ENCODE measurements around the gene PHIP. TPM values are rescaled to one million over a fixed set of nuclear protein-coding genes. Genes with fewer than 3 reads are reported as not detected.

The PHIP gene
- total RNA-seq, 1 donor from 2014 or later, result 29.6 TPM

DNA sequence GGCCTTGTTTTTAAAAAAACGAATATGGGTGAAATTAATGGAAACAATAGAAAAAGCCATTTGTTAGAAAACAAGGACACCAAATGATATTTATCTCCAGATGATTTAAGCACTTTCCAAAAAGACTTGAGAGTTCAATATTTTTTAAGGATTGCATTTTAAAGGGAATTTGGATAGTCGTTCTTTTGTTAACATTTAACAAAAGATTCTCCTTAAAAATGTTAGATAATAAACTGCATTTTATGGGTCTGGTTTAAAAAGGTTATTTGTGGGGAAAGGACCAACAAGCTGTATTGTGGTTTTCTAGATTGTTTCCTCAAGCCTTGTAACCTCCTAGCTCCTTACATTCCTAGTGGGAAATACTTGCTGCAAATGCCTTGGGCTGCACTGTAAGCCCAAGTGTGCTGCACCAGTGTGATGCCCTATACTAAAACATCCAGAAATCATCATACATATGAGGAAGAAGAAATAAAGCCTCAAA, 1.5 kb upstream of the PHIP start:
- H2AFZ ChIP-seq (ENCODE audit: low read depth, low read length), result peak overlapping the region; percentile 98
- Mint-ChIP-seq H3K36me3 (ENCODE audit: low read depth, unreplicated experiment) (no peaks in the 10 kb centered on the region), H3K27ac (ENCODE audit: unreplicated experiment) (peak overlapping the region; percentile 95), H3K4me3 (ENCODE audit: unreplicated experiment) (peak overlapping the region; percentile 90), H3K27me3 (ENCODE audit: low read depth, unreplicated experiment) (no peaks in the 10 kb centered on the region), H3K4me1 (ENCODE audit: low read depth, unreplicated experiment) (peaks cover 2% of the 10 kb centered on the region), H3K9me3 (ENCODE audit: unreplicated experiment) (no peaks in the 10 kb centered on the region)
- peak overlapping the region; percentile 90 for H3K9ac ChIP-seq (ENCODE audit: low read length)
- FAIRE-seq (no peak), DNase-seq (ENCODE audit: low read depth) (peak; percentile 27)
- H3K36me3 ChIP-seq (ENCODE audit: insufficient read depth, low read length), result no peaks in the 10 kb centered on the region
- H3K27me3 ChIP-seq (ENCODE audit: insufficient read depth, low read length), result no peaks in the 10 kb centered on the region
- H3K27ac ChIP-seq (ENCODE audit: low read depth, low read length), result no peak overlapping the region
- peak overlapping the region; percentile 91 for H3K4me2 ChIP-seq (ENCODE audit: low read length)
- H3K79me2 ChIP-seq (ENCODE audit: insufficient read depth, low read length), result peaks cover 17% of the 10 kb centered on the region
- peak overlapping the region; percentile 96 for H3K4me3 ChIP-seq (ENCODE audit: insufficient read depth, low read depth, low read length)
- no peaks in the 10 kb centered on the region for H4K20me1 ChIP-seq (ENCODE audit: insufficient read depth, low read length)
- TF ChIP-seq, protein P1, sequence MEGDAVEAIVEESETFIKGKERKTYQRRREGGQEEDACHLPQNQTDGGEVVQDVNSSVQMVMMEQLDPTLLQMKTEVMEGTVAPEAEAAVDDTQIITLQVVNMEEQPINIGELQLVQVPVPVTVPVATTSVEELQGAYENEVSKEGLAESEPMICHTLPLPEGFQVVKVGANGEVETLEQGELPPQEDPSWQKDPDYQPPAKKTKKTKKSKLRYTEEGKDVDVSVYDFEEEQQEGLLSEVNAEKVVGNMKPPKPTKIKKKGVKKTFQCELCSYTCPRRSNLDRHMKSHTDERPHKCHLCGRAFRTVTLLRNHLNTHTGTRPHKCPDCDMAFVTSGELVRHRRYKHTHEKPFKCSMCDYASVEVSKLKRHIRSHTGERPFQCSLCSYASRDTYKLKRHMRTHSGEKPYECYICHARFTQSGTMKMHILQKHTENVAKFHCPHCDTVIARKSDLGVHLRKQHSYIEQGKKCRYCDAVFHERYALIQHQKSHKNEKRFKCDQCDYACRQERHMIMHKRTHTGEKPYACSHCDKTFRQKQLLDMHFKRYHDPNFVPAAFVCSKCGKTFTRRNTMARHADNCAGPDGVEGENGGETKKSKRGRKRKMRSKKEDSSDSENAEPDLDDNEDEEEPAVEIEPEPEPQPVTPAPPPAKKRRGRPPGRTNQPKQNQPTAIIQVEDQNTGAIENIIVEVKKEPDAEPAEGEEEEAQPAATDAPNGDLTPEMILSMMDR (IDR thresholded peaks at IDR 0.05; ENCODE audit: insufficient read depth, low read depth, low read length), result no peak
- H3K9me3 ChIP-seq (ENCODE audit: insufficient read depth, low read depth, low read length), result no peaks in the 10 kb centered on the region
- H3K4me1 ChIP-seq (ENCODE audit: insufficient read depth, low read length), result no peaks in the 10 kb centered on the region

DNA sequence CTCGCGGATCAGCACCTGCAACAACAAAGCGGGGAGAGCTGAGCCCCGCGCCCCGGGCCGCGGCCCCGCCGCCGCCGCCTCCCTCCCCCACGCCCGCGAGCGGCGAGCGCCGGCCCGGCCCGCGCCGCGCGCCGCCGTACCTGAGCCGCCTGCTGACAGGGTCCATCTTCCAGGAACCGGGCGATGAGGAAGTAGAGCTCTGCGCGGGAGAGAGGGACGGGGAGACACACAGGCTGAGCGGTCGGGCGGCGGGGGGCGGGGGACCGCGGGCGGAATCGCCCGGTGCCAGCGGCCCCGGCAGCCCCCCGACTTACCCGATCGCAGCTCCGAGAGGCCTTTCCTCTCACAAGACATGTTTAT, 359 bp downstream of the PHIP start:
- H3K4me3 ChIP-seq (ENCODE audit: insufficient read depth, low read depth, low read length), result peak overlapping the region; percentile 96
- peak overlapping the region; percentile 98 for H2AFZ ChIP-seq (ENCODE audit: low read depth, low read length)
- H3K27ac Mint-ChIP-seq (ENCODE audit: unreplicated experiment), result no peak overlapping the region
- H3K79me2 ChIP-seq (ENCODE audit: insufficient read depth, low read length), result peaks cover 36% of the 10 kb centered on the region
- H3K36me3 ChIP-seq (ENCODE audit: insufficient read depth, low read length), result no peaks in the 10 kb centered on the region
- H3K27me3 Mint-ChIP-seq (ENCODE audit: low read depth, unreplicated experiment), result no peaks in the 10 kb centered on the region
- peaks cover 7% of the 10 kb centered on the region for H3K4me1 Mint-ChIP-seq (ENCODE audit: low read depth, unreplicated experiment)
- H3K27ac ChIP-seq (ENCODE audit: low read depth, low read length), result peak overlapping the region; percentile 96
- peak overlapping the region; percentile 90 for H3K4me3 Mint-ChIP-seq (ENCODE audit: unreplicated experiment)
- peak overlapping the region; percentile 90 for H3K9ac ChIP-seq (ENCODE audit: low read length)
- no peaks in the 10 kb centered on the region for H3K9me3 ChIP-seq (ENCODE audit: insufficient read depth, low read depth, low read length)
- no peaks in the 10 kb centered on the region for H3K4me1 ChIP-seq (ENCODE audit: insufficient read depth, low read length)
- TF ChIP-seq EZH2 (IDR thresholded peaks at IDR 0.05; ENCODE audit: insufficient read depth, low read length), result no peak
- TF ChIP-seq, protein P1 (IDR thresholded peaks at IDR 0.05; ENCODE audit: insufficient read depth, low read depth, low read length), result no peak
- no peak for DNase-seq (ENCODE audit: low read depth)
- H3K36me3 Mint-ChIP-seq (ENCODE audit: low read depth, unreplicated experiment), result peaks cover 4% of the 10 kb centered on the region
- H4K20me1 ChIP-seq (ENCODE audit: insufficient read depth, low read length), result no peaks in the 10 kb centered on the region
- peak overlapping the region; percentile 91 for H3K4me2 ChIP-seq (ENCODE audit: low read length)
- FAIRE-seq, result no peak
- no peaks in the 10 kb centered on the region for H3K9me3 Mint-ChIP-seq (ENCODE audit: unreplicated experiment)
- no peaks in the 10 kb centered on the region for H3K27me3 ChIP-seq (ENCODE audit: insufficient read depth, low read length)

DNA sequence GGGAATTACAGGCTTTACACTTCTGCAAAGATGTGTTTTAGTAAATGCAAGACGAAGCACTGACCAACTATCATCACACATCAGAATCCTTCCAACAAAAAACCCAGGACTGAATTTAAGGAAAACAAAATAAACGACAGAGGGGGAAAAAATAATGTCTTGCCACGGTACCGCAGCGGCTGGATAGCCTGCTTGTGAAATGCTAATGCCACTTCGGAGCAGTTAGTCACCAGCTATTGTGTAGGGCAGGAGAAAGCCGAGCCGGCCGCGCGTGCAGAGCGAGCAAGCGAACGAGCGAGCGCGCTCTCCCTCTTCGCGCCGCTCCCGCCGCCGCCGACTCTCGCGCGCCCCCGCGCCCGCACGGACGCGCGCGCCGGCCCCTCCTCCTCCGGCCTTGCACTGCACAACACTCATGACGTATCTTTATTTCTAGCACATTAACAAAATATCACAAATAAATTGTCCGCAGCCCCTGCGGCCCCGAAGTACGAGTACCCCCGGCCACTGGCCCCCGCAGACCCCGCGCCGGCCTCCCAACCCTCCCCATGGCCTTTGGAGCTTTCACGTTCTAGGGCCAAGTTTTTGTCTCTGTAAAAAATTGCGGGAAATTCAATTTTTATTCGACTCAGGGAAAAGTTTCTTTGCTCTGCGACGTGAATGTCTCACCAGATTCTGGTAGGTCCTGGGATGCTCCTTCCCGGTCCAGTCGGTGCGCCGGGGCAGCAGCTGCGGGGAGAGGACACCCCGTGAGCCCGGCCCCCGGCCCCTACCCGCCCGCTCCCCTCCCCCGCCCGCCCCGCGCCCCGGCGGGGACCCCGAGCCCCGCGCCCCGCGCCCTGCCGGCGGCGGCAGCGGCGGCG, 1.0 kb downstream of the PHIP start:
- Histone ChIP-seq H3K9me3 (ENCODE audit: insufficient read depth, low read depth, low read length) (no peaks in the 10 kb centered on the region), H3K9ac (ENCODE audit: low read length) (peak overlapping the region; percentile 84), H3K27me3 (ENCODE audit: insufficient read depth, low read length) (no peaks in the 10 kb centered on the region), H3K36me3 (ENCODE audit: insufficient read depth, low read length) (no peaks in the 10 kb centered on the region), H3K27ac (ENCODE audit: low read depth, low read length) (peak overlapping the region; percentile 77), H3K4me2 (ENCODE audit: low read length) (peak overlapping the region; percentile 84), H2AFZ (ENCODE audit: low read depth, low read length) (no peak overlapping the region), H4K20me1 (ENCODE audit: insufficient read depth, low read length) (no peaks in the 10 kb centered on the region), H3K4me1 (ENCODE audit: insufficient read depth, low read length) (no peaks in the 10 kb centered on the region), H3K4me3 (ENCODE audit: insufficient read depth, low read depth, low read length) (peak overlapping the region; percentile 65), H3K79me2 (ENCODE audit: insufficient read depth, low read length) (peaks cover 43% of the 10 kb centered on the region)
- DNase-seq (ENCODE audit: low read depth), result peak; percentile 92
- H3K4me1 Mint-ChIP-seq (ENCODE audit: low read depth, unreplicated experiment), result peaks cover 5% of the 10 kb centered on the region
- H3K27me3 Mint-ChIP-seq (ENCODE audit: low read depth, unreplicated experiment), result no peaks in the 10 kb centered on the region
- FAIRE-seq, result no peak
- H3K36me3 Mint-ChIP-seq (ENCODE audit: low read depth, unreplicated experiment), result peaks cover 4% of the 10 kb centered on the region
- H3K9me3 Mint-ChIP-seq (ENCODE audit: unreplicated experiment), result no peaks in the 10 kb centered on the region
- peak overlapping the region; percentile 97 for H3K4me3 Mint-ChIP-seq (ENCODE audit: unreplicated experiment)
- TF ChIP-seq, protein P1 (IDR thresholded peaks at IDR 0.05; ENCODE audit: insufficient read depth, low read depth, low read length), result no peak
- H3K27ac Mint-ChIP-seq (ENCODE audit: unreplicated experiment), result peak overlapping the region; percentile 92

Measured in astrocyte (in vitro differentiated cells and primary cell).